ENCODE results near the gene MEIKIN. TPM values are rescaled to one million over a fixed set of nuclear protein-coding genes. Genes with fewer than 3 reads are reported as not detected.

MEIKIN gene
- total and polyA plus RNA-seq, 2 of the 13 experiments (the other 11 are each of a cell fraction or from before 2014, with no cell fraction given), result not detected

- H3K27ac ChIP-seq (ENCODE audit: extremely low read length, insufficient read depth, low read length), result no peak overlapping the region
- ATAC-seq (no peak), DNase-seq (ENCODE audit: low spot score) (no peak), FAIRE-seq (no peak)
- H3K79me2 ChIP-seq (ENCODE audit: insufficient read depth, low read length), result no peaks in the 10 kb centered on the region
- no peaks in the 10 kb centered on the region for H3K9me3 ChIP-seq (ENCODE audit: low read length)
- ChIA-PET CTCF (ENCODE audit: low intra/inter-chr PET ratio, low total read pairs) (no interaction called here), POLR2A (no interaction called here)
- H3K27me3 ChIP-seq (ENCODE audit: control insufficient read depth in 1 of 2, insufficient read depth in 2 of 2, low read length in 2 of 2), result no peaks in the 10 kb centered on the region
- no peaks in the 10 kb centered on the region for H3K36me3 ChIP-seq (replicated peaks in 1 of 2; ENCODE audit: control insufficient read depth in 1 of 2, insufficient read depth in 2 of 2, low read length in 2 of 2)
- no peak overlapping the region for H2AFZ ChIP-seq (ENCODE audit: low read length)
- peaks cover 6% of the 10 kb centered on the region; the same call in 1 of the 2 replicates for H3K4me1 ChIP-seq (ENCODE audit: insufficient read depth, low read length)
- intact Hi-C loops (cut with micrococcal nuclease; ENCODE audit: unreplicated experiment), result no loop called here
- H3K4me2 ChIP-seq (ENCODE audit: low read depth, low read length), result no peak overlapping the region
- WGBS (ENCODE audit: low lambda C conversion rate), result 80% methylated on average over 3 of the region's 3 CpGs
- no peaks in the 10 kb centered on the region for H4K20me1 ChIP-seq (ENCODE audit: insufficient read depth, low read length)
- H3K4me3 ChIP-seq (replicated peaks in 1 of 3; ENCODE audit: insufficient read depth in 1 of 3, low read depth in 2 of 3, low read length in 3 of 3), result no peak overlapping the region
- no TSS peak for BruUV-seq (replicated peaks)
- H3K9ac ChIP-seq (ENCODE audit: insufficient read depth, low read depth, low read length), result no peak overlapping the region
- in situ Hi-C loops (cut with HindIII; ENCODE audit: extremely low pct_ligation_motif_present, low pct_unique_long_range_greater_than_20kb), result no loop called here
- TF ChIP-seq ZNF512 (CRISPR knock-in tag; IDR thresholded peaks at IDR 0.05), result no peak
- no peak for TF ChIP-seq PREB (CRISPR knock-in tag; IDR thresholded peaks at IDR 0.05)
- TF ChIP-seq ZNF562 (CRISPR knock-in tag; IDR thresholded peaks at IDR 0.05; ENCODE audit: borderline replicate concordance), result no peak
- no peak for TF ChIP-seq HMGXB3 (CRISPR knock-in tag; IDR thresholded peaks at IDR 0.05; ENCODE audit: borderline replicate concordance)
- TF ChIP-seq STAT5B (CRISPR knock-in tag; IDR thresholded peaks at IDR 0.05), result no peak
- TF ChIP-seq THRA (CRISPR knock-in tag; IDR thresholded peaks at IDR 0.05; ENCODE audit: borderline replicate concordance), result no peak
- no peak for TF ChIP-seq ZNF777 (CRISPR knock-in tag; IDR thresholded peaks at IDR 0.05)
- TF ChIP-seq BRCA1 (CRISPR knock-in tag; IDR thresholded peaks at IDR 0.05), result no peak
- TF ChIP-seq HNF4G (IDR thresholded peaks at IDR 0.05; ENCODE audit: borderline replicate concordance, low read depth, low read length), result no peak
- TF ChIP-seq HNF4G (CRISPR knock-in tag; IDR thresholded peaks at IDR 0.05; ENCODE audit: borderline replicate concordance, low read depth), result no peak
- no peak for TF ChIP-seq NBN (conservative IDR thresholded peaks at IDR 0.05)
- TF ChIP-seq ZFP36L1 (CRISPR knock-in tag; IDR thresholded peaks at IDR 0.05), result no peak
- no peak for TF ChIP-seq CTCF (CRISPR knock-in tag; IDR thresholded peaks at IDR 0.05)
- TF ChIP-seq ZNF33A (CRISPR knock-in tag; IDR thresholded peaks at IDR 0.05; ENCODE audit: borderline replicate concordance), result no peak
- no peak for TF ChIP-seq ZNF615 (CRISPR knock-in tag; IDR thresholded peaks at IDR 0.05; ENCODE audit: borderline replicate concordance)
These were observed 41.8 kb upstream of the MEIKIN start for GRCh38 chr5:131987251-131987650.
